ENCODE results near the gene ANGPTL8. TPM values are rescaled to one million over a fixed set of nuclear protein-coding genes. Genes with fewer than 3 reads are reported as not detected.

The ANGPTL8 gene
- total and polyA plus RNA-seq, 2 of the 13 experiments (the other 11 are each of a cell fraction or from before 2014, with no cell fraction given), result 27.3 to 243 TPM

DNA sequence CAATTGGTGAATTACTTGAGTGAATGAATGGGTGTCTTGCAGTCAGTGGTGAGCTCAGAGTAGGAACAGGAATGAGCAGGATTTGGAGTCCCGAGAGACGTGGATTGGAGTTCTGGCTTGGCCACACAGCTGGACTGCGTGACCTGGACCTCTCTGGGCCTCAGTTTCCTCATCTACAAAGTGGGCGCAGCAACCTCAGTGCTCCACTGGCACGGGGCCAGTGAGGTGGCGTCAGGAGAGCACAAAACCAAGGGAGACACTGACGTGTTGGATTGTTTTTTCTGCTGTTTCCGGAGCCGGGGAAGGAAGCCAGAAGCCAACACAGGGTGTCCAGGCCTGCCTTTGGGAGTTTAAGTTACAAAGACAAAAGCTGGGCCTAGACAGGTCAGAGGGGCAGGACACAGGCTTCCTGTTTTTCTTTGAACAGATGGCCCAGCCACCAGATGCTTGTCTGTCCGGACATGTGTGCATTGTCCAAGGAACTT lies 29.4 kb downstream of the ANGPTL8 start (continued):
- TF ChIP-seq, protein P1, sequence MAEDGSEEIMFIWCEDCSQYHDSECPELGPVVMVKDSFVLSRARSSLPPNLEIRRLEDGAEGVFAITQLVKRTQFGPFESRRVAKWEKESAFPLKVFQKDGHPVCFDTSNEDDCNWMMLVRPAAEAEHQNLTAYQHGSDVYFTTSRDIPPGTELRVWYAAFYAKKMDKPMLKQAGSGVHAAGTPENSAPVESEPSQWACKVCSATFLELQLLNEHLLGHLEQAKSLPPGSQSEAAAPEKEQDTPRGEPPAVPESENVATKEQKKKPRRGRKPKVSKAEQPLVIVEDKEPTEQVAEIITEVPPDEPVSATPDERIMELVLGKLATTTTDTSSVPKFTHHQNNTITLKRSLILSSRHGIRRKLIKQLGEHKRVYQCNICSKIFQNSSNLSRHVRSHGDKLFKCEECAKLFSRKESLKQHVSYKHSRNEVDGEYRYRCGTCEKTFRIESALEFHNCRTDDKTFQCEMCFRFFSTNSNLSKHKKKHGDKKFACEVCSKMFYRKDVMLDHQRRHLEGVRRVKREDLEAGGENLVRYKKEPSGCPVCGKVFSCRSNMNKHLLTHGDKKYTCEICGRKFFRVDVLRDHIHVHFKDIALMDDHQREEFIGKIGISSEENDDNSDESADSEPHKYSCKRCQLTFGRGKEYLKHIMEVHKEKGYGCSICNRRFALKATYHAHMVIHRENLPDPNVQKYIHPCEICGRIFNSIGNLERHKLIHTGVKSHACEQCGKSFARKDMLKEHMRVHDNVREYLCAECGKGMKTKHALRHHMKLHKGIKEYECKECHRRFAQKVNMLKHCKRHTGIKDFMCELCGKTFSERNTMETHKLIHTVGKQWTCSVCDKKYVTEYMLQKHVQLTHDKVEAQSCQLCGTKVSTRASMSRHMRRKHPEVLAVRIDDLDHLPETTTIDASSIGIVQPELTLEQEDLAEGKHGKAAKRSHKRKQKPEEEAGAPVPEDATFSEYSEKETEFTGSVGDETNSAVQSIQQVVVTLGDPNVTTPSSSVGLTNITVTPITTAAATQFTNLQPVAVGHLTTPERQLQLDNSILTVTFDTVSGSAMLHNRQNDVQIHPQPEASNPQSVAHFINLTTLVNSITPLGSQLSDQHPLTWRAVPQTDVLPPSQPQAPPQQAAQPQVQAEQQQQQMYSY (CRISPR knock-in tag; IDR thresholded peaks at IDR 0.05), result peak; percentile 79; the same call in 1 of the 2 replicates
- no peak for TF ChIP-seq TEAD2 (CRISPR knock-in tag; IDR thresholded peaks at IDR 0.05)
- no peak for TF ChIP-seq ZC3H4 (CRISPR knock-in tag; IDR thresholded peaks at IDR 0.05; ENCODE audit: borderline replicate concordance)
- TF ChIP-seq MTA3 (CRISPR knock-in tag; IDR thresholded peaks at IDR 0.05), result no peak
- no peak for TF ChIP-seq SMYD3 (CRISPR knock-in tag; IDR thresholded peaks at IDR 0.05)
- TF ChIP-seq ZMYM2 (CRISPR knock-in tag; IDR thresholded peaks at IDR 0.05), result peak; percentile 80; the same call in 1 of the 2 replicates
- no peak for TF ChIP-seq SMAD1 (CRISPR knock-in tag; IDR thresholded peaks at IDR 0.05; ENCODE audit: borderline replicate concordance, low read depth)
- TF ChIP-seq, protein P2, sequence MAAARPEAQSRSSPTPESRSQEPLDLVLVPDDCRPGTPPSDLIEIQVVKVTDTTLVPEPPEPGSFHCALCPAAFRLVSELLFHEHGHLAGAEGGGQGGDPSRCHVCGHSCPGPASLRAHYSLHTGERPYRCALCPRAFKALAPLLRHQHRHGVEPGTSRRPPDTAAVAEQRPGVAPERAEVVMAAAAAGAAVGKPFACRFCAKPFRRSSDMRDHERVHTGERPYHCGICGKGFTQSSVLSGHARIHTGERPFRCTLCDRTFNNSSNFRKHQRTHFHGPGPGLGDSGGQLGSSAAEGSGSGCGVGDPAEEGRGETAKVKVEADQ (CRISPR knock-in tag; IDR thresholded peaks at IDR 0.05; ENCODE audit: borderline replicate concordance), result no peak
- peak; percentile 14 for TF ChIP-seq TEAD3 (CRISPR knock-in tag; optimal IDR thresholded peaks at IDR 0.05; ENCODE audit: borderline replicate concordance)
- TF ChIP-seq, protein P3, sequence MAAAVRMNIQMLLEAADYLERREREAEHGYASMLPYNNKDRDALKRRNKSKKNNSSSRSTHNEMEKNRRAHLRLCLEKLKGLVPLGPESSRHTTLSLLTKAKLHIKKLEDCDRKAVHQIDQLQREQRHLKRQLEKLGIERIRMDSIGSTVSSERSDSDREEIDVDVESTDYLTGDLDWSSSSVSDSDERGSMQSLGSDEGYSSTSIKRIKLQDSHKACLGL (CRISPR knock-in tag; IDR thresholded peaks at IDR 0.05), result no peak
- no peak for TF ChIP-seq ZNF234 (CRISPR knock-in tag; conservative IDR thresholded peaks at IDR 0.05)
- no peak for TF ChIP-seq ZNF841 (CRISPR knock-in tag; IDR thresholded peaks at IDR 0.05; ENCODE audit: borderline replicate concordance)
- TF ChIP-seq, protein P4, sequence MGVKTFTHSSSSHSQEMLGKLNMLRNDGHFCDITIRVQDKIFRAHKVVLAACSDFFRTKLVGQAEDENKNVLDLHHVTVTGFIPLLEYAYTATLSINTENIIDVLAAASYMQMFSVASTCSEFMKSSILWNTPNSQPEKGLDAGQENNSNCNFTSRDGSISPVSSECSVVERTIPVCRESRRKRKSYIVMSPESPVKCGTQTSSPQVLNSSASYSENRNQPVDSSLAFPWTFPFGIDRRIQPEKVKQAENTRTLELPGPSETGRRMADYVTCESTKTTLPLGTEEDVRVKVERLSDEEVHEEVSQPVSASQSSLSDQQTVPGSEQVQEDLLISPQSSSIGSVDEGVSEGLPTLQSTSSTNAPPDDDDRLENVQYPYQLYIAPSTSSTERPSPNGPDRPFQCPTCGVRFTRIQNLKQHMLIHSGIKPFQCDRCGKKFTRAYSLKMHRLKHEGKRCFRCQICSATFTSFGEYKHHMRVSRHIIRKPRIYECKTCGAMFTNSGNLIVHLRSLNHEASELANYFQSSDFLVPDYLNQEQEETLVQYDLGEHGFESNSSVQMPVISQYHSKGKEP (CRISPR knock-in tag; IDR thresholded peaks at IDR 0.05), result no peak
- TF ChIP-seq, protein P5, sequence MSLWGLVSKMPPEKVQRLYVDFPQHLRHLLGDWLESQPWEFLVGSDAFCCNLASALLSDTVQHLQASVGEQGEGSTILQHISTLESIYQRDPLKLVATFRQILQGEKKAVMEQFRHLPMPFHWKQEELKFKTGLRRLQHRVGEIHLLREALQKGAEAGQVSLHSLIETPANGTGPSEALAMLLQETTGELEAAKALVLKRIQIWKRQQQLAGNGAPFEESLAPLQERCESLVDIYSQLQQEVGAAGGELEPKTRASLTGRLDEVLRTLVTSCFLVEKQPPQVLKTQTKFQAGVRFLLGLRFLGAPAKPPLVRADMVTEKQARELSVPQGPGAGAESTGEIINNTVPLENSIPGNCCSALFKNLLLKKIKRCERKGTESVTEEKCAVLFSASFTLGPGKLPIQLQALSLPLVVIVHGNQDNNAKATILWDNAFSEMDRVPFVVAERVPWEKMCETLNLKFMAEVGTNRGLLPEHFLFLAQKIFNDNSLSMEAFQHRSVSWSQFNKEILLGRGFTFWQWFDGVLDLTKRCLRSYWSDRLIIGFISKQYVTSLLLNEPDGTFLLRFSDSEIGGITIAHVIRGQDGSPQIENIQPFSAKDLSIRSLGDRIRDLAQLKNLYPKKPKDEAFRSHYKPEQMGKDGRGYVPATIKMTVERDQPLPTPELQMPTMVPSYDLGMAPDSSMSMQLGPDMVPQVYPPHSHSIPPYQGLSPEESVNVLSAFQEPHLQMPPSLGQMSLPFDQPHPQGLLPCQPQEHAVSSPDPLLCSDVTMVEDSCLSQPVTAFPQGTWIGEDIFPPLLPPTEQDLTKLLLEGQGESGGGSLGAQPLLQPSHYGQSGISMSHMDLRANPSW (CRISPR knock-in tag; IDR thresholded peaks at IDR 0.05; ENCODE audit: borderline replicate concordance), result no peak
- TF ChIP-seq, protein P6, sequence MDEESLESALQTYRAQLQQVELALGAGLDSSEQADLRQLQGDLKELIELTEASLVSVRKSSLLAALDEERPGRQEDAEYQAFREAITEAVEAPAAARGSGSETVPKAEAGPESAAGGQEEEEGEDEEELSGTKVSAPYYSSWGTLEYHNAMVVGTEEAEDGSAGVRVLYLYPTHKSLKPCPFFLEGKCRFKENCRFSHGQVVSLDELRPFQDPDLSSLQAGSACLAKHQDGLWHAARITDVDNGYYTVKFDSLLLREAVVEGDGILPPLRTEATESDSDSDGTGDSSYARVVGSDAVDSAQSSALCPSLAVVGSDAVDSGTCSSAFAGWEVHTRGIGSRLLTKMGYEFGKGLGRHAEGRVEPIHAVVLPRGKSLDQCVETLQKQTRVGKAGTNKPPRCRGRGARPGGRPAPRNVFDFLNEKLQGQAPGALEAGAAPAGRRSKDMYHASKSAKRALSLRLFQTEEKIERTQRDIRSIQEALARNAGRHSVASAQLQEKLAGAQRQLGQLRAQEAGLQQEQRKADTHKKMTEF (CRISPR knock-in tag; IDR thresholded peaks at IDR 0.05), result 0 out of 2 replicates have a peak, but pooled peaks have one; percentile 27
- no peak for TF ChIP-seq MEIS1 (CRISPR knock-in tag; IDR thresholded peaks at IDR 0.05; ENCODE audit: borderline replicate concordance)

Measured in HepG2 (cell line).